GM19452 (cell line): ENCODE measurements around the gene CEP112.
"Not testable (repeated sequence)": the region's sequence is repeated elsewhere in the genome, so short reads cannot be mapped to it uniquely, and the experiment has no call there.

Experiments used
- ATAC-seq: cut with Tn5 transposase; IDR thresholded peaks from one replicate; pipeline ENCODE4 v1.9.1; 2021; ENCODE audit not compliant: unreplicated experiment

Gene CEP112

DNA sequence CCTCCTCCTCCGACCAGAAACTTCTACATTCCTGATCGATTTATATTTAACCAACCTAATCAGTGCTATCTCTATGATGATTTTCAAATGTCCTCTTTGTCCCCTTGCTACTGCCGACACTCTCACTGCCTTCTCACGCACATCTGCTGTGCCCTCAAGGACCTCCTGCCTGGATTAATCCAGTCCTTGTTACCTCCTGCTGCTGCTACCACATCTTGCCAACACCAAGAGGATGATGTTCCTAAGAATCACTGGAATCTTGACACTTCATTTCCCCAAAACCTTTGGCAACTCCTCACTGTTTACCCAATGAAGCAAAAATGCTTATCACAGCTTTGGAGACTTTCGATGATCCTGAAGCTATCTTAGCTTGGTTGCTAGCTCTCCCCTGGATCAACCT is 343.2 kb downstream of the CEP112 start:
- no peak for ATAC-seq

DNA sequence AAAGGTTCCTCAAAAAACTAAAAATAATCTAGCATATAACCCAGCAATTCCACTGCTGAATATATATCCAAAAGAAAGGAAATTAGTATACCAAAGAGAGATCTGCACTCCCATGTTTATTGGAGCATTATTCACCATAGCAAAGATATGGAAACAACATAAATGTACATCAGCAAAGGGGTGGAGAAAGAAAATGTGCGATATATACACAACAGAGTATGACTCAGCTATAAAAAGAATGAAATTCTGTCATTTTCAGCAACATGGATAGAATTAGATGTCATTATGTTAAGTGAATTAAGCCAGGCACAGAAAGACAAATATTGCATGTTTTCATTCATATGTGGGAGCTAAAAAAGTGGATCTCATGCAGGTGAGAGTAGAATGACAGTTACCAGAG is 350.8 kb downstream of the CEP112 start:
- ATAC-seq = no peak

DNA sequence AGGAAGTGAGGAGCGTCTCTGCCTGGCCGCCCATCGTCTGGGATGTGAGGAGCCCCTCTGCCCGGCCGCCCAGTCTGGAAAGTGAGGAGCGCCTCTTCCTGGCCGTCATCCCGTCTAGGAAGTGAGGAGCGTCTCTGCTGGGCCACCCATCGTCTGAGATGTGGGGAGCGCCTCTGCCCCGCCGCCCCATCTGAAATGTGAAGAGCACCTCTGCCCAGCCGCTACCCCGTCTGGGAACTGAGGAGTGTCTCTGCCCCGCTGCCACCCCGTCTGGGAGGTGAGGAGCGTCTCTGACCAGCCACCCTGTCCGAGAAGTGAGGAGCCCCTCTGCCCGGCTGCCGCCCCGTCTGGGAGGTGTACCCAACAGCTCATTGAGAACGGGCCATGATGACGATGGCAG is 354.7 kb downstream of the CEP112 start:
- ATAC-seq = not testable (repeated sequence)

DNA sequence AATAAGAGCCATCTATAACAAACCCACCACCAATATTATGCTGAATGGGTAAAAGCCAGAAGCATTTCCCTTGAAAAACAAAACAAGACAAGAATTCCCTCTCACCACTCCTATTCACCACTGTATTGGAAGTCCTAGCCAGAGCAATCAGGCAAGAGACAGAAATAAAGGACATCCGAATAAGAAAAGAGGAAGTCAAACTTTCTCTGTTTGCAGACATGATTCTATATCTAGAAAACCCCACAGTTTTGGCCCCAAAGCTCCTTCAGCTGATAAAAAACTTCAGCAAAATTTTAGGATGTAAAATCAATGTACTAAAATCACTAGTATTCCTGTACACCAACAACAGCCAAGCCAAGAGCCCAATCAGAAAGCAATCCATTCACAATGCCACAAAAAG is 358.7 kb downstream of the CEP112 start:
- ATAC-seq = no peak

DNA sequence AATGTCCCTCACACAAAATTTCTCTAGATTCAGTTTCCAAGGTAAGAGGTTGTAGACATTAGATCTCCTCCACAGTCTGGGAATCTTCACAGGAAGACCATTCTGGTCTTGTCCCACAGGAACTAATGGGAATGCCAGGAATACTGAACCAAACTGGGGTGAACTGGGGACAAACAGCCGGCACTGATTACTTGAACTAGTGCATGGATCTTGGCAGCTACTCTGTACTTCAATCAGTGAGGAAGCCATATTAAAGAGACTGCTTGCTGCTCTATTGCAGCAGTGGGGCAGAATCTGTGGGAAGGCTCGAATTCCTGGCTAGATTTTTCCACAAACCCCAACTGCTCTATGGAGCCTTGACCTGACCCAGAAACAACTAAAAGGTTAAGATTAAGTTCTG is 361.6 kb downstream of the CEP112 start:
- no peak for ATAC-seq

DNA sequence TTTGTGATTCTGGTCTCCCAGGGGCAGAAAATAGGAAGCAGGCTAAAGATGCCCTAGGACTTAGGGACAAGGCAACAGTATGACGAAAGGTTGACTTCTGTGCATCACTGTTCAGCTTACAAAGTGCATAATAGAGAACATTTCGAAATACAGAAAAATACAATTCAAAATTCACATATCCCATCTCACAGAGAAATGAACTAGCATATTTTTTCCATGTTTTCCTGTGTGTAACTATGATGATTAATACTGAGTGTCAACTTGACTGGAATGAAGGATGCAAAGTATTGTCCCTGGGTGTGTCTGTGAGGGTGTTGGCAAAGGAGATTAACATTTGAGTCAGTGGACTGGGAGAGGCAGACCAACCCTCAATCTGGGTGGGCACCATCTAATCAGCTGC is 365.4 kb downstream of the CEP112 start:
- not testable (repeated sequence) for ATAC-seq

DNA sequence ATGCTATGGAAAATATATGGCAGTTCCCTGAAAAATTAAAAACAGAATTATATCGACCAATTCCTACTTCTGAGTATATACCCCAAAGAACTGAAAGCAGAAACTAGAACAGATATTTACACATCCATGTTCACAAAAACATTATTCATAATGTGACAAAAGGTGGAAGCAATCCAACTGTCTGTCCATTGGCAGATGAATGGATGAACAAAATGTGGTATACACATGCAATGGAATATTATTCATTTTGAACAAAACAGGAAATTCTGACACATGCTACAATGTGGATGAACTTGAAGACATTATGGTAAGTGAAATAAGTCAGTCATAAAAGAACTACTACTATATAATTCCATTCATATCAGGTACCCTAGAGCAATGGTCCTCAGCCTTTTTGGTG is 367.0 kb downstream of the CEP112 start:
- no peak for ATAC-seq

DNA sequence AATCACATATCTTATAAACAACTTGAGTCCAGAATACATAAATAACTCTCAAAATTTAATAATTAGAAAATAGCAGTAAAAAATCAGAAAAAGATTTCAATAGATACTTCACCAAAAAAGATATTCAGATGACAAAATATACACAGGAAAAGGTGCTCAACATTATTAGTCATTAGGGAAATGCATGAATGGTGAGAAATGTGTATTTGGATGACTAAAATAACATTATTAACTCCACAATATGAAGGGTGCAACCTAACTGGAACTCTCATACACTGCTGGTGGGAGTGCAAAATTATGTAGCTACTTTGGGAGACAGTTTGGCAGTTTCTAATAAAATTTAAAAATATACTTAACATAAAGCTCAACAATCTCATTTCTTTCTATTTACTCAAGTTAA is 368.2 kb downstream of the CEP112 start:
- no peak for ATAC-seq

DNA sequence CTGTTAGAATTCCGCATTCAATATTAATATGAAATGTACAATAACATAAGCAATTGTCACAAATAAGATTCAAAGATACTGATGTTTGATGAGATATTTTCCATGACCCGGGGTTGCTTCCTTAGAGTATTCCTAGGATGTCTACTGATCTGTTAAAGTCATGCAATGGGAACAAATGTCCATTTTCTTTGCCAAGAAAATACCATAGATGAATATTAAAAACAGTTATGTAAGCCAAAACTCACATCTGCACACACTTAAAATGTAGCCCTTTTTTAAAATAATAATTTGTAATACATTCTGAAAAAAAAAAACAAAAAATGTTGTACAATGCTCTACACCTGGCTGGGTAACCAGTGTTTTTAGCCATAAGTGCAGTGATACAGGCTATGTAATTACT is 371.1 kb downstream of the CEP112 start:
- ATAC-seq = no peak

DNA sequence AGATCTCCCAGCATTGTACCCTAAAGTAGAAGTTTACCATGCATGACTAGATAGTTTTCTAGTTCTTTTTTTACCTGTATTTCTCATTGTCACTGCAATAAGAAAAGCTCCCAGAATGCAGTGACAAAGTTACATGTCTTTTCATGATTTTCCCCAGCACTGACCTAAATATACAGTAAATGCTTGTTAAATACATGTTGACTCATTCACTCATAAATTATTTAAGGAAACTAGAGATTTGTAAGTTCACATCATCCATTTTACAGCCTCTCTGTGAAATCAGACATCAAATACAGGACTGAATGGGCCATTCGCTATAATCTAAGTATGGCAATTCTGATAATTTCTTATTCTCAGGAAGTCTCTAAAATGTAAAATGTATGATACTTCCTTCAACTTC is 371.6 kb downstream of the CEP112 start:
- ATAC-seq = no peak

DNA sequence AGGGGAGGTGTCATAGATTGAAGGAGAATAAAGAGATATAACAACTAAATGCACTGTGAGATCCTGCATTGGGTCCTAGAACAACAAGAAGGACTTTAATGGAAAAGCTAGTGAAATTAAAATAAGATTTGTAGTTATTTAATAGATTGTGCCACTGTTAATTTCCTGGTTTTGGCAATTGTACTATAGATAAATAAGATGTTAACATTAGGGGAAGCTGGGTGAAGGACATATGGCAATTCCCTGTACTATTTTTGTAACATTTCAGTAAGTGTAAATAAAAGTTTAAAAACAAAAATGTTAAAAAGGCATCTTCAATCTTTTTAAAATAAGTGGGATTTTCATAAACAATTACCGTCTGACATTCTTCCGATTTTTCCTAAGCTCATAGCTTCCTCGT is 372.1 kb downstream of the CEP112 start:
- no peak for ATAC-seq

DNA sequence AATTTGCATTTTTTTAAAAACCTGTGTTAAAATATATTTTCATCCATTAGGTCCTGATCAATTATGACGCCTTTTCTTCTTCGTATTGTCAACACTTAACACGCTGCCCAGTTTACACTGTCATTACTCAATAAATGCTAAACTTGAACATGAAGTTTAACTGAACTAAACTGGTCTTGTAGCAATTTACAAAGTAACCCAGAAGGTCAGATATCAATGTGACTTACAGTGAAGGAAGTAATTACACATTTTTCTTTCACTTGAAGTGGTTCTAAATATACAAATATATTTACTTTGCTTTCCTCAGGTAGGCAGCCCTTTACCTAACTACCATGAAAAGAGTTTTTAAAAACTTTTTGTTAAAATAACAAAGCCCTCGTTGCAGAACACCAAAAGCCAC is 374.0 kb downstream of the CEP112 start:
- ATAC-seq = no peak

DNA sequence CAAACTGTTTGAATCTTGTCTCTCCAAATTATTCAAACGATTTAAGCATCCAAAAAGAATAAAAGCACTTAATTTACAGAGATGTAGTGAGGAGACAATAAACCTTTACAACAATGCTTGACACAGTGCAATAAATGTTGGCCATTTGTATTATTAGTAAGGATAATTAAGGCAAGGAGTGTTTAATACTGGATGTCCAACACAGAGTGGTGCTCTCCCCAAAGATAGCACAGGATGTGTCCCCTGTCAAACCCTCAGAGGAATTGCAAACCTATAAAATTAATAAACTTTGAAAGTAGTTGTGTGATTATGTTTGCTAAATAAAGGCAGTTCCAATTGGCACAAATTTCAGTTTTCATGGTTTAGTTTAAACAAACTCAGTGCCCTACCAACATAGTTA is 377.5 kb downstream of the CEP112 start:
- no peak for ATAC-seq

DNA sequence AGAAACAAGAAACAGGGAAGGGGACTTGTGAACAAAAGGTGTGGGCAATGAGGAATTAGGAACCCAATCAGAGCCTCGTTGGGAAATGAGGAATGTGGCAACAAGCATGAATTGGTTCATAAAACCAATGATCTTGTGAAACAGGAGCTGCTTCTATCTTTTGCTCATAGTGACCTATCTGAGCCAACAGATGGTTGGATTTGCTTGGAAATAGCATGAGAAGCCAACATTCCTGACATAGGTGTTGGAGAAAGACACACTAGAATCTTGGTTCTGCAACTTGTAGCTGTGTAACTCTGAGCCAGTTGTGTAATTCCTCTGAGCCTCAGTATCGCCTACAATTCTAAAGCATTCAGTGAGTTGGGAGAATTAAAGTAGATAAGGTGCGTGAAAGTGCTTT is 378.6 kb downstream of the CEP112 start:
- ATAC-seq = no peak

DNA sequence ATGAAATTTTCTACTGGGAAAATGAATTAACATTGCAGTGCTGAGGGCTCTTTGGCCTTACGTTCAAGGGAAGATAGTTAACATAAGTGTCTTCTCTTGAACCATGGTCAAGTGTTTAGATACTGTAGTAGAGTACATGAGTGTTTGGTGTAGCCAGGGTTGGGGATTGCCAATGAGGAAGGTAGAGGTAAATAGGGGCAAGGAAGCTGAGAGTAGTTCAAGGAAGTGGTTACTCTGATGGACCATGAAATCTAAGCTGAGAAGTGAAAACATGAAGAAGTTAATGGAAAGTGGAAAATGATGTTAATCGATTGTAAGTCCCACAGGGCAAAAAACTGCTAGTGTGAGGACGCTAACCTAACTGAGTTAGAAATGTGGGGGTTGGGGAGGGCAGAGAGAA is 380.9 kb downstream of the CEP112 start:
- ATAC-seq = no peak

DNA sequence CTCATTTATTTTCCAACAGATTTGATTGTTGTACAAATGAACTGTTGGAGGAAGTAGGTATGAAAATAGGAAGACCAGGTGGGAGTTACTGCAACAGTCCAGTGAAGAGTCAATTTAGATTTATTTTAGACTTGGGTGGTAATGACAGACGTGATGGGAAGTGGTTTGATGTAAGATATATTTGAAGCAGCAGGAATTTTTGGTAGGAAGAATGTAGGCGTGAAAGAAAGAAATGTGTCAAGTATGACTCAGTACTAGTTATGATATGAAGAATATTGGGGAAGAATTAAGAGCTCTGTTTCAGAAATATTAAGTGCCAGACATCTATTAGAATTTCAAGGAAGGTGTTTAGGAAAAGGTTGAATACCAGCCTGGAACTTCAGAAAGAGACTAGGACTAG is 382.6 kb downstream of the CEP112 start:
- ATAC-seq = no peak

DNA sequence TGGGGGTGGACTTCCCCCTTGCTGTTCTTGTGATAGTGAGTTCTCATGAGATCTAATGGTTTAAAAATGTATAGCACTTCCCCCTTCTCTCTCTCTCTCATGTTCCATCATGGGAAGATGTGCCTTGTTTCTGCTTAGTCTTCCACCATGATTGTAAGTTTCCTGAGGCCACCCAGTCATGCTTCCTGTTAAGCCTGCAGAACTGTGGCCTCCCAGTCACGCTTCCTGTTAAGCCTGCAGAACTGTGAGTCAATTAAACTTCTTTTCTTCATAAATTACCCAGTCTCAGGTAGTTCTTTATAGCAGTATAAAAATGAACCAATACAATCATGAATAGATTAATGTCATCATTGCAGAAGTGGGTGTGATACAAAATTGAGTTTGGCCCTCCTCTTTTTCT is 383.4 kb downstream of the CEP112 start:
- ATAC-seq = not testable (repeated sequence)

DNA sequence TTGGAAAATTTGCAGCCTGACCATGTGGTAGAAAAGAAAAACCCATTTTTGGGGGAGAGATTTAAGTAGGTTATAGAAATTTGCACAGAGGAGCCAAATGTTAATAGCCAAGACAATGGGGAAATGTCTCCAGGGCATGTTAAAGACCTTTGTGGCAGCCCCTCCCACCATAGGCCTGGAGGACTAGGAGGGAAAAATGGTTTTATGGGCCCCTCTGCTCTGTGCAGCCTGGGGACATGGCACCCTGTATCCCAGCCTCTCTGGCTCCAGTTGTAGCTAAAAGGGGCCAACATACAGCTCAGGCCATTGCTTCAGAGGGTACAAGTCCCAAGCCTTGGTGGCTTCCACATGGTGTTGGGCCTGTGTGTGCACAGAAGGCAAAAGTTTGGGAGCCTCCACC is 384.6 kb downstream of the CEP112 start:
- ATAC-seq = no peak

DNA sequence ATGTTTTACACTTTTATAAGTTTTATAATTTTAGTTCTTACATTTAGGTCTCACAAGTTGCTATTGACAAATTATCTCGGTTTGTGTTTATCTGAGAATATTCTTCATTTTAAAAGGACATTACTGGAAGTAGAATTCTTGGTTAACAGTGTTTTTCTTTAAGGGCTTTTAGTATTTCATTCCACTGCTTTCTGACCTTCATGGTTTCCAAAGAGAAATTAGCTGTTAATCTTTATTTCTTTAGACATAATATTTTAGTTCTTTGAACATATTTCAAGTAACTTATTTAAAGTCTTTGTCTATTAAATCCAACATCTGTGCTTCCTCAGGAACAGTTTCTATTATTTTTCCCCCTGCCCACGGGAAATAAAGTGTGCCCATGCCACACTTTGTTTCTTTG is 390.4 kb downstream of the CEP112 start:
- no peak for ATAC-seq

DNA sequence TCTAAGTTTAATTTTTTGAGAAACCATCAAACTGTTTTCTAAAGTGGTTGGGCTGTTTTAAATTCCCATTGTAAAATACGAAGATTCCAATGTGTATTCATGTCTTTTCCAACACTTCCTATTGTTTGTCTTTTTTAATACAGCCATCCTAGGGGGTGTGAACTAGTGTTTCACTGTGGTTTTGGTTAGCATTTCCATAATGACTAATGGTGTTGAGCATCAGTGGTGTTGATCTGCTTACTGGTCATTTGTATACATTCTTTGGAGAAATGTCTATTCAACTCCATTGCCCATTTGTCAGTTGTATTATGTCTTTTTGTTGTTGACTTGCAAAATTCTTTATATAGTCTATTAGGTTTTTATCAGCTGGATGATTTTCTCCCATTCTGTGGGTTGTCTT is 391.3 kb downstream of the CEP112 start:
- ATAC-seq = no peak

DNA sequence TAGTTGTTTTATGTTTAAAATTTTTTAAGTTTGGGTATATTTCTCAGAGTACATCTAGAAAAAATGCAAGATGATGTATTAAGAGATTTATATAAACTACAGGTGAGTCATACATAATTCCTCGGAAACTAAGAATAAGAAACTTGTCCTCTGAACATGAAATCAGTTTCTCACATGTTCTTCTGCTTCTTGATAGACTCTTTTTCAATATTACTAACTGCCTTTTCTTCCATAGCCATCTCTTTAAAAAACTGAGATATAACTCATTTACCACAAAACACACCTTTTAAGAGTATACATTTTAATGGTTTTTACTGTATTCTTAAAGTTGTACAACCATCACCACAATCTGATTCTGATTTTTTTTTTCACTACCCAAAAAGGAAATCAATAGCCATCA is 392.1 kb downstream of the CEP112 start:
- no peak for ATAC-seq

DNA sequence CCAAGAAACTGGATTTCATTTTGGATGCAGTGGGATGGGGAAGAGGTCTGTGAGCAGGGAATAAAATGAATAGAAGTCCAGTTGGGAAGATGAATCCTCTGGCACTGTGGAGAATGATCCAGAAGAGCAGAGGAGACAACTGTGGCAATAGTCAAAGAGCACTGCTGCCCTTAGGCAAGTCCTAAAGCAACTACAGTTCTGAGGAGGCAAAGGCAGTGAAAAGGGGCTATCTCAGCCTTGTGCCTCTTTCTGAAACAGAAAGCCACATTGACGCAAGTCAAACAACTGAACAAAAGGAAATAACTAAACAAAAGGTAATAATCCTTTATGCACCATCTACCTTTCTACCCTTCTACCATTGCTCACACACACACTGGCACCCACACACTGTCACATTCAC is 392.5 kb downstream of the CEP112 start:
- ATAC-seq = no peak

DNA sequence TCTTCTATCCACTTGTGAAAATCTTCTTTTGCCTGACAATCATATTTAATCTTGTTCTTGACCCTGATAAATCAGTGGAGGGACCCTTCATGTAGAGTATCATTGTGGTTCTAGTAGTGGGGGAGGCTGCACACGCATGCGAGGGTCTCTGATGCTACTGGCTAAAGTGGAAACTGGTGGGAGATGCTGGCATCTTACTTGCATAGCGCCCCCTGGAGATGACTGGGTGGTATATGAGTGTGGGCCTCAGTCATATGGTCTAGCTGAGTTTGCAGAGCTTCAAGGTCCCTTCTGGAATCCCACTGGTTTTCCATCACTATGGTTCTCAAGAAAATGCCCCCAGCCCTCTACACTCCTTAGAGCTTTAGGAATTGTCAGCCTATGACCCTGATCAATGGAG is 394.1 kb downstream of the CEP112 start:
- no peak for ATAC-seq

DNA sequence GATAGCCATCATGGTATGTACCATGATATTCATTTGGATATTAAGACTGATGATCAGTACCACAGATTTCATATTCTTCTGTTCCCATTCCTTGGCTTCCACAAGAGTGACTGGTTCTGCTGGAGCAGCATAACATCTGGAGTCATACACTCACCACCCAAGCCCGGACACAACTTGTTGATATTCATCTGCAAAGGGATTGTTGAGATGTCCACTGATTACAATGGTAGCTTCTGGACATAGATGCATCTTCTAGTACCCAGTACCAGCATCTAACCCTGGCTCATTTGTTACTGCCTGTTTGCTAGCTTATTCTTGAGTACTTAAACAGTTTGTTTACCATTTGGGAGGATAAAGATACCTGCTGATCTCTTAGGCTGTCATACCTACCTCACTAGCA is 394.8 kb downstream of the CEP112 start:
- ATAC-seq = no peak
